ENCODE results near the gene LHFPL6. TPM values are rescaled to one million over a fixed set of nuclear protein-coding genes. Genes with fewer than 3 reads are reported as not detected.

LHFPL6 gene
- total RNA-seq, 2 experiments from 2014 or later: 1.5 to 1.6 TPM

DNA sequence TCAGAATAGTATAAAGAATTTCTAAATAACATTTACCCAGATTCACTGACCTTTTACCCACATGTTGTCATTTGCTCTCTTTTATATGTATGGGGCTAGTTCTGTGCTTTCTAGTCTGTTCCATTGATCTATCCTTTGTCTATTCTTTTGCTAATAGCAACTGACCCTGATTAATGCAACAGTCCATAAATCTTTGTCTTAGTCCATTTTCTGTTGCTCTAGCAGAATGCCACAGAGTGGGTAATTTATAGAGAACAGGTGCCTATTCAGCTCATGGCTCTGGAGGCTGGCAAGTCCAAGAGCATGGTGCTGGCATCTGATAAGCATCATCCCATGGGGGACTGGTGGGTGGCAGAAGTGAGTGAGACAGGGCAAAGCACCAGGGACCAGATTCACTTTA lies 52.1 kb downstream of the LHFPL6 start:
- no peaks in the 10 kb centered on the region for H3K4me1 Mint-ChIP-seq
- no peaks in the 10 kb centered on the region for H3K9me3 Mint-ChIP-seq
- no peaks in the 10 kb centered on the region for H3K36me3 Mint-ChIP-seq
- no peak overlapping the region for H3K27ac Mint-ChIP-seq
- no peak overlapping the region for H3K4me3 Mint-ChIP-seq
- peaks cover 15% of the 10 kb centered on the region for H3K27me3 Mint-ChIP-seq
- no peak for DNase-seq

DNA sequence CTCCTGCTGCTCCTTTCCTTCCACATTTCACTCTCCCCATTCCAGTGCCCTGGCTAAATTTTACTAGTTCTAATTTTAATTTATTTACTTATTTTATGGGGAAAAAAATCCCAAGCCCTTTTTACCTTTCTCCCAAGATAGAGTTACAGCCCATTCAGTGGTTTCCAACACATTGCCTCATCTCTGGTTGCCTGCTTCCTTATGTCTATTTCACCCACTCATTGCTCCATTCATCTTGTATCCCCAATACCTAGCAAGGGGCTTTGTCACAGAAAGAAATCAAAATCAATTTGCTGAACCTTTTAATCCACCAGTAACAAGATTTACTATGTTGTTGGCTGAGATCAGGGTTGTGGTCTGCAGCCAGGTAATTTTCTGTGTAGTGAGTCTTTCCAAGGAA lies 55.9 kb downstream of the LHFPL6 start:
- no peak overlapping the region for H3K27ac Mint-ChIP-seq
- DNase-seq: no peak
- H3K4me1 Mint-ChIP-seq: no peaks in the 10 kb centered on the region
- H3K4me3 Mint-ChIP-seq: no peak overlapping the region
- no peaks in the 10 kb centered on the region for H3K9me3 Mint-ChIP-seq
- no peaks in the 10 kb centered on the region for H3K36me3 Mint-ChIP-seq
- H3K27me3 Mint-ChIP-seq: peaks cover 23% of the 10 kb centered on the region

DNA sequence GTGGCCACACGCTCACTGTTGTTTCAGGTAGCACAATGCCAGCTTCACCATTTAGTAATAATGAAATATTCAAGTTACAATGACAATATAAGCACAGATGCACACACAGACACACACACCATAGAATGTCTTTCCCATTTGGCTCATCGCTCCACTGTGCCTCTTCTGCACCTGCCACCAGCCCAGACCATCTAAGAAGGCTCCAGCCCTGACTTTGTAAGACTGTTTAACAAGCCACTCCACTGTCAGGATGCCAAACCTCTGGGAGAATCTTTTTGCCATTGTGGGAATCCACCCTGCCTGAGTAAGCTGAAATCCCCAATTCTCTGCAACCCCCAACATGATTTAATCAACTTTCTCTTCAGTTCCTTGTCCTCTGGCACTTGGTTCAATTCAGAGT lies 60.6 kb downstream of the LHFPL6 start:
- Mint-ChIP-seq H3K4me1 (no peaks in the 10 kb centered on the region), H3K27ac (no peak overlapping the region), H3K9me3 (no peaks in the 10 kb centered on the region)

DNA sequence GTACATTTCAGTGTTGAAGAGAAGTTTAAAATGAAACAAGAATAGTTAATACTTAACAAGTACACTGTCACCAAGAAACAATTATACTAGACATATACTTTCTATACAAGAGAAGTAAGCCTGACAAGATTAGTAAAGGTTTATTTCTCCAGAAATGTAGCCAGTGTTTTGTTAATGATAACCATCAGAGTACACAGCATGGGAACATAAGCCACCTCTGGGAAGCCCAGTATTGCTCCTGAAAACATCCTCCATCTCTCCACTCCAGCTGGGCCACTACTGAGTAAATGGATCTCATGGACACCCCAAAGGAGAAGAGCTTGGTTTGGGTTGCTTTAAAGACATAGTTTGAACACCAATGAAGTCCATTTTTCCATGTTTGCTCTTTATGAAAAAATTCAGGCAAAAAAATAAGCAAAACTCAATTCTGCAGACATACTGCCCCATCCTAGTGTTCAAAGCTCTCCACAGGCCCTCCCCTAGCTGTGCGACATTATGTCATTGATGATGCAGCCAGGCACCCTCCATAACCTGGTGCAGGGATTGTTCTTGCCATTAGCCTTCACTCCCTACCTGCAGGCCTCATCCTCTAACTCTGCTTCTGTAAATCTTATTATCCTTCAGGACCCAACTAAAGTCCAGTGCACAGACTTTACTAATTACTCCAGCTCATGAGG lies 61.9 kb downstream of the LHFPL6 start:
- no peaks in the 10 kb centered on the region for H3K36me3 Mint-ChIP-seq
- H3K4me3 Mint-ChIP-seq: no peak overlapping the region
- H3K27me3 Mint-ChIP-seq: peaks cover 21% of the 10 kb centered on the region
- DNase-seq: no peak
- H3K4me1 Mint-ChIP-seq: no peaks in the 10 kb centered on the region
- H3K27ac Mint-ChIP-seq: no peak overlapping the region
- H3K9me3 Mint-ChIP-seq: no peaks in the 10 kb centered on the region

More for the DNA sequence above, 60.6 kb downstream of the LHFPL6 start:
- no peaks in the 10 kb centered on the region for H3K36me3 Mint-ChIP-seq
- no peak overlapping the region for H3K4me3 Mint-ChIP-seq
- DNase-seq: no peak
- peaks cover 16% of the 10 kb centered on the region for H3K27me3 Mint-ChIP-seq

DNA sequence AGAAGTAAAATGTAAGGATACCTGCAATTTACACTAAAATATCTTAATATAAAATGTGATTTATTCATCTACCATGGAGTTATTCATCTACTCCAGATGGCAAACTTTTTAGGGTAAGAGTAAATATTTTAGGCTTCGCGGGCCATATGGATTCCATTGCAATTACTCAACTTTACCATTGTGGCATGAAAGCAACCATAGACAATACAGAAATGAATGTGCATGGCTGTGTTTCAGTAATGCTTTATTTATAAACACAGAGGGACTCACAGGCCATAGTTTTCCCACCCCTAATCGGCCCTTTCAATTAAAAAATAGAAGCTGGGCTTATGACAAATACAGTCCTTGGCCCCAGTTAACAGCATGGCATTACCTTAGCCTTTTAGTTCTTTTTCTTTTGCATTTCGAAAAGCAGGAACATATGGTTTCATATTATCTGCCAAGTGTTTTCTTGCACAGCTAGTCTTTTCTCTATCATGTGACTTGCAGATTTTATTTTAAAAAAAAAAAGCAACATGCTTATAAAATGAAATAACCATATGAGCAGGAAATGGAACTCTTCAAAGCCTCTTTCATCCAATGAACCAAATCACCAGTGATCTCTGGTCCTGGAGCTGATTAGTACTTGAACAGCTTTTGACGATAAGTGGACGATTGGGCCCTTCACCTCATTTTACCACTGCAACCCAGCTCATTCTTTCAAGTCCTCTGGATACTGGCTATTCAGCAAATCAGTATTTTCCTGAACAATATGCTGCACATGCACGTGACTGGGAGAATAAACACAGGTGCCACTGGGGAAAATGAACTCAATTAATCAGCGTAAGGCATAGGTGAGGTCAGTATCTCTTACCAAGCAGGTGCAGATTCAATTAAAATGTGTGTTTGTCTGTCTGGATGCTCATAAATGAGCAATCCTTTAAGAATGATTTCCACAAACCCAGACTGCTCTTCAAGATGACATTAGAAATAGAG lies 63.9 kb downstream of the LHFPL6 start:
- no peaks in the 10 kb centered on the region for H3K4me1 Mint-ChIP-seq
- H3K9me3 Mint-ChIP-seq: no peaks in the 10 kb centered on the region
- H3K27me3 Mint-ChIP-seq: peaks cover 20% of the 10 kb centered on the region
- no peak overlapping the region for H3K4me3 Mint-ChIP-seq
- H3K36me3 Mint-ChIP-seq: no peaks in the 10 kb centered on the region
- no peak for DNase-seq
- no peak overlapping the region for H3K27ac Mint-ChIP-seq

DNA sequence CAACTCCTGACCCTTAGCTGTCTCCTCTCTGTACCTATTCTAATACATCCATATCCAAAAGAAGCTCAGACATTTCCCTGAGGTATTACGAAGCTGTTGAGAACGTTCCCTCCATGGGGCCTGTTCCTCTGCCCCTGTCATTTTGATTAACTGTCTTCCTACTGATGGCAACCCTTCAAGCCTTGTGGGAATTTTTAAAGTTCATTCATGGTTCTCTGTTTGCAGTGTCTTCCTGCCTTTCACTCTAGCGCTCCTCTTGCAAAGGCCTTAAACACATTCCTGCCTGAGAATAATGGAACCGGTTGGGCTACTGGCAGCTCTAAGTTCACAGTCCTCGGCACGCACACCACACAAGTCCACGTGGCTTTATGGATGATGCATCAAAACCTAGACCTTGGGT lies 66.1 kb downstream of the LHFPL6 start:
- Mint-ChIP-seq H3K4me3 (no peak overlapping the region), H3K27me3 (peaks cover 15% of the 10 kb centered on the region), H3K36me3 (no peaks in the 10 kb centered on the region), H3K4me1 (no peaks in the 10 kb centered on the region), H3K9me3 (no peaks in the 10 kb centered on the region), H3K27ac (no peak overlapping the region)
- no peak for DNase-seq

DNA sequence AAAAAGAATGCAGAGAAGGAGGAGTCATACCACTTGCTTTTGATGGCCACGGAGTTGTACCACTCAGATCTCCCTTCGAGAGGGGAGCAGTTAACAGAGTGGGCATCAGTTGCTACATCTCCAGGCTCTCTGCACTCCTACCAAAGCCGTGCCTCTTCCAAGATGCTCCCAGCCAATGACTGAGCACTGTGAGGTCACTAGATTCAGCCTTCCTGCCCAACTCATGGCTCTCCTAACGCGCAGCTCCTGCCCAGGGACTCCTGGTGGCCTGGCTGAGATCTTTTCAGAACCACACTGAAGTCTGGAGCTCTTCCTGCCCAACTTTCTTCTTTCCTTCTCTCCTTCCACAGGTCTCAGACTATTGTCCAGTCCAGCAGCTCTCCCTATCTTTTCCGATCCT lies 66.7 kb downstream of the LHFPL6 start:
- no peak overlapping the region for H3K4me3 Mint-ChIP-seq
- H3K27me3 Mint-ChIP-seq: peaks cover 10% of the 10 kb centered on the region
- no peaks in the 10 kb centered on the region for H3K4me1 Mint-ChIP-seq
- no peaks in the 10 kb centered on the region for H3K36me3 Mint-ChIP-seq
- no peaks in the 10 kb centered on the region for H3K9me3 Mint-ChIP-seq
- DNase-seq: no peak
- no peak overlapping the region for H3K27ac Mint-ChIP-seq

DNA sequence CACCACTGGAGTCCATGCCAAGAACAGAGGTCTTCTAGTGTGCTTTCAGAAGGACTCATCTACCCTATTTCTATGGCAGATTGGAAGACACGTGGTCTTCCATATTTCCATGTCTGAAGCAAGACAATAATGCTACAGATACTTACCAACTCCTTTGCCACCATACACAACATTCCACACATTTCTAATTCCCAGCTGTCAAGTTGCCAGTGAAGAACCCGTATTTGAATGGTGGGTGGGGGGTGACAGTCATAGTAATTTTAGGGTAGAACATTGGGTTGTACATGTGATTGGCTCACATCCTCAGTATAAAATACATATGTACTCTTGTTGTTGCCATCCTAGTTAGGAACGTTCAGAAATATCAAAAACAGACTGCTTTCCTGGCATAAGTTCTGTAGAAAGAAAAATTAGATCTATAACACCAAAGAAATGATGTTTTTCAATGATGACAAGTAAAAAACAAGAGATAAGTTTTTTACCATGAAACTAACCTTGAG lies 69.3 kb downstream of the LHFPL6 start:
- Mint-ChIP-seq H3K9me3 (no peaks in the 10 kb centered on the region), H3K4me1 (no peaks in the 10 kb centered on the region)
- no peak for DNase-seq

DNA sequence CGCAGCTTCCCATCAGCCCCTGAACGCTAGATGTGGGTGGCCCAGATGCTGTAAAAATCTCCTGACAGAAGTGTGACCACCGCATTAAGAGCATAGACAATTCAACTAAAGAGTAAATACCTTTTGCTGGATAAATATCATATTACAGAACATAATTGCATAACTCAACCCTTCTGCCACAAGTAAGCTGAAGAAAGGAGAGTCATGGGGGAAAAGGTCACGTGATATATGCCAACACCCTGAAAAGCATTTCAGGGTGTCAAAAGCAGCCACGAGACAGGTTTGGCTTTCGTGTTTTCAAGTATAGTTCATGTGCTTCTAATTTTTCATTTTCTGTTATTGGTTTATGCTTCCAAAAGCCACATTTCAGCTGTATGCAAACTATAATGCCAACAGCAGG lies 71.3 kb downstream of the LHFPL6 start:
- no peak for DNase-seq
- Mint-ChIP-seq H3K27ac (no peak overlapping the region), H3K36me3 (no peaks in the 10 kb centered on the region), H3K27me3 (peaks cover 12% of the 10 kb centered on the region), H3K4me1 (no peaks in the 10 kb centered on the region), H3K4me3 (no peak overlapping the region), H3K9me3 (no peaks in the 10 kb centered on the region)

More for the DNA sequence above, 69.3 kb downstream of the LHFPL6 start:
- H3K27me3 Mint-ChIP-seq: peaks cover 12% of the 10 kb centered on the region
- H3K36me3 Mint-ChIP-seq: no peaks in the 10 kb centered on the region
- H3K4me3 Mint-ChIP-seq: no peak overlapping the region
- H3K27ac Mint-ChIP-seq: no peak overlapping the region

DNA sequence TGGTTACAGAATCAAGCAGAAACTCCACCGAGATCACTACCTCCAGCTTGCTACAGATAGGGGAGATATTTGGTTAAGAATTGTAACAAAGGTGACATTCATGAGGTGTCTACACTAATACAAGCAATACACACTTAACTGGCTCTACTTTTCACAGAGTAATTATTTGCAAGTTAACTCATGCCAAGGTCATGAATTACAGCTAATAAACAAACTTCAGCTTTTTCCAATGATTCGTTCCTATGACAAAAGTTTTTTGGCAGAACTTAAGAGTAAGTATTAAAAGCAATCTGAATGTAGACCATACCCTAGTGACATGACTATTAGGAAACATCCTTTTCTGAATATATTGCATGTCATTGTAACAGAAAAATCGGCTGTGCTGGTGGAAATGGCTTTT lies 72.1 kb downstream of the LHFPL6 start:
- Mint-ChIP-seq H3K4me1 (no peaks in the 10 kb centered on the region), H3K27me3 (peaks cover 12% of the 10 kb centered on the region), H3K36me3 (no peaks in the 10 kb centered on the region), H3K27ac (no peak overlapping the region), H3K9me3 (no peaks in the 10 kb centered on the region), H3K4me3 (no peak overlapping the region)
- no peak for DNase-seq

DNA sequence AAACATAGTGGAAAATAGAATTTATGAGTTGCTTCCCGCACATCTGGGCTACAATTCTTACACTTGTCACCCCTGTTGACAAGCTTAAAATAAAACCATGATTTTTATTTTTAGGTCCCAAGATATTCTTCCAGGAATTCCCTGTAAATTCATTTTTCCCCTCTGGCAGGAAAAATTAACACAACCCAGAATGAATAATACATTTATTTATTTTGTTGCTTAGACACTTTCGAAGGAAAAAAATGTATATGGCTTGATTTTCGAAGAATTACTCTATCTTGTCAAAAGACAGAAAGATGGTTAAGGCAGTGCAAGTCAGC lies 74.4 kb downstream of the LHFPL6 start:
- no peak overlapping the region for H3K4me3 Mint-ChIP-seq

DNA sequence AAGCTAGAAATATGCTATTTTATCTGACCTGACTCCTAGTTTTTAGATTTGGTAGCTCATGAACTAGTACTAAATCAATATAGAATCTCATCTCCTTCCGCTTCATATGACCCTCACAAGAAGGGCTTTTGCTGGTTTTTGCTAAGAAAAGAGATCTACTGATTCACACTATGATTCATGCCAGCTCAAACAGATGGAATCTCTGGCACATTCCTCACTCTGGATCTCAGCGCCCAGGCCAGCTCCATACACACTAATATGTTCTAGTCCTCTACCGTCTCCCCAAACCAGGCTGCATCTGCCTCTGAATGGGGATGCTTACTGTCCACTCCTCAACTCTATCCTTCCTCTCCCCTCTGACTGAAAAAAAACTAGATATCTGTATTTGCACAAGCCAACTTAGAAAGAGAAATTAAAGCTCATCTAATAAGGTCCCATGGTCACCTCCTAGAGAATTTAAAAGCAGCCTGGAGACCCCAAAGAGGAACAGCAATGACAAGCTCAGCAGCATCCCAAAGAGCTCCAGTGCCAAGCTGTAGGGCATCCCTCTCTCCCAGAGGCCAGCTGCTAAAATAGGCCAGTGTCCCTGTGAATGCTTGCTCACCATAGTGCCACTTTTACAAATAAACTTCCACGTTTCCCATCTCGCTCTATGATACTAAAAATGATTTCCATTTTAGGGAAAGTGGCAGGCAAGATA lies 74.9 kb downstream of the LHFPL6 start:
- no peak overlapping the region for H3K4me3 Mint-ChIP-seq
- H3K36me3 Mint-ChIP-seq: no peaks in the 10 kb centered on the region
- no peaks in the 10 kb centered on the region for H3K4me1 Mint-ChIP-seq
- DNase-seq: no peak
- peaks cover 12% of the 10 kb centered on the region for H3K27me3 Mint-ChIP-seq
- H3K9me3 Mint-ChIP-seq: no peaks in the 10 kb centered on the region
- no peak overlapping the region for H3K27ac Mint-ChIP-seq

More for the DNA sequence above, 74.4 kb downstream of the LHFPL6 start:
- Mint-ChIP-seq H3K27ac (no peak overlapping the region), H3K36me3 (no peaks in the 10 kb centered on the region), H3K9me3 (no peaks in the 10 kb centered on the region), H3K27me3 (peaks cover 10% of the 10 kb centered on the region), H3K4me1 (no peaks in the 10 kb centered on the region)
- DNase-seq: no peak

DNA sequence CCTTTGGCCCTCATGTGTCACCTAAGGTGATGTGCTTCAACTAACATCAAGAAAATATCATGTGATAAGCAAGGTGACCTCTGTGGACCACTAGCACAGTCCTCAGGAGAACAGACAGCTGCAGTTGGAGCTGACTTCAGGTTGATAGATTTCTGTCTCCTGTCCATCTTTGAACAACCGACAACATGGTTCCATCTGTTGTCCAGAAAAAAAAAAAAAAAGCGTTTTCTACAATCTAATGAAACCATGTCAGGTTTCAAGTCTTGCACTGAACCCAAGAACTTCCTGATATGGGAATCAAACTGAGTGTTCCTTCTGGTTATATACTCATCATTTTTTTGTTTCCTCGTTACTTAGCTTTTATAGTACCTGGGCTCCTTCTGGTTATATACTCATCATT lies 75.7 kb downstream of the LHFPL6 start:
- H3K27me3 Mint-ChIP-seq: peaks cover 12% of the 10 kb centered on the region
- H3K4me1 Mint-ChIP-seq: no peaks in the 10 kb centered on the region
- H3K4me3 Mint-ChIP-seq: no peak overlapping the region
- H3K27ac Mint-ChIP-seq: no peak overlapping the region
- DNase-seq: no peak
- no peaks in the 10 kb centered on the region for H3K9me3 Mint-ChIP-seq
- no peaks in the 10 kb centered on the region for H3K36me3 Mint-ChIP-seq

DNA sequence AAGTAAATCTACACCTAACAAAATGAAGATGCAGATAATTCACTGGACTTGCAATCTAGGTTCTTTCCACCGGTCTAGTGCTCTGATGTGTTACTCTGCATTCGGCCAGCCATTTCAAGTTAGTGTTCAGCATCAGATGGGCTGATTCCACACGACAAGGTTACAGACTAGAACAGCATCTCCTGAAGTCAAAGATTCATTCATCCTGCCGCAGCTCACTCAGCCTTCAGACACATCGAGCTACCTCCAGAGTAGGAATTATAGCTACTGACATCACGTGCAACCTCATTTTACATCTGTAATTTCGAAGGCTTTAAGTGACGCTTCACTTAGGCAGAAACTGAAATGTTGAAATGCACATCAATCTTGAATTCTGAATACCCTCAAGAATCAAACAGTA lies 76.5 kb downstream of the LHFPL6 start:
- H3K4me3 Mint-ChIP-seq: no peak overlapping the region
- H3K9me3 Mint-ChIP-seq: no peaks in the 10 kb centered on the region
- H3K27me3 Mint-ChIP-seq: peaks cover 12% of the 10 kb centered on the region
- no peaks in the 10 kb centered on the region for H3K4me1 Mint-ChIP-seq
- no peak overlapping the region for H3K27ac Mint-ChIP-seq
- H3K36me3 Mint-ChIP-seq: no peaks in the 10 kb centered on the region
- no peak for DNase-seq

DNA sequence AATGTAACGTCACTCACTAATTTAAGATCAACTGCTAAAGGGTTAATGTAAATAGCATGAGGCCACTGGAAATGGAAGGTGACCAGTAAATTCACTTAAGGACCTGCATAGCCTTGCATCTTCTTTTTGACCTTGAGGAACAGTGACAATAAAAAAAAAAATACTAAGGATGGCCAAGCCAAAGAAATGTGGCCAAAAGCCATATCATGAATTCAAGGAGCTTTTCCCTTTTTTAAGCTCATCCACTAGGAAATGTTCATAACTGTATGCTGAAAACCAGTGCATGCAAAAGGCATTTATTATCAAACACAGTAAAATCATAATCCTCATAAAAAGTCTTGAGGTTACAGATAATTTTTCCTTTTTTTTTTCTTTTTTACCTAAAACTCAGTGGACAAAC lies 77.5 kb downstream of the LHFPL6 start:
- no peak for DNase-seq
- Mint-ChIP-seq H3K9me3 (no peaks in the 10 kb centered on the region), H3K27ac (no peak overlapping the region), H3K4me1 (no peaks in the 10 kb centered on the region), H3K4me3 (no peak overlapping the region), H3K36me3 (no peaks in the 10 kb centered on the region), H3K27me3 (peaks cover 8% of the 10 kb centered on the region)

Data from activated naive CD8-positive, alpha-beta T cell treated with anti-CD3 and anti-CD28 coated beads for 36 hours (primary cell).